IPS-18c (cell line): ENCODE measurements around the gene ISG15.
"Not testable (repeated sequence)": the region's sequence is repeated elsewhere in the genome, so short reads cannot be mapped to it uniquely, and the experiment has no call there.

Experiments
- H3K4me3 ChIP-seq: 2 replicates; pipeline ENCODE4 v1.7.0; 2013; ENCODE audit warnings: low read depth, mild to moderate bottlenecking, low read length, moderate library complexity; ENCODE audit not compliant: insufficient read depth
- H3K9me3 ChIP-seq: one replicate; pipeline ENCODE4 v1.6.1; 2013; ENCODE audit warnings: mild to moderate bottlenecking, low read length, moderate library complexity; ENCODE audit not compliant: control insufficient read depth, insufficient read depth

Gene ISG15

GRCh38 chr1:973459-974292 is 39.6 kb upstream of the ISG15 start:
- H3K9me3 ChIP-seq, result peaks cover 2% of the 10 kb centered on the region
- no peak overlapping the region for H3K4me3 ChIP-seq

GRCh38 chr1:974293-974640 is 39.0 kb upstream of the ISG15 start:
- peaks cover 2% of the 10 kb centered on the region for H3K9me3 ChIP-seq

GRCh38 chr1:974687-975328 is 38.5 kb upstream of the ISG15 start:
- peaks cover 2% of the 10 kb centered on the region for H3K9me3 ChIP-seq
- no peak overlapping the region for H3K4me3 ChIP-seq

More at GRCh38 chr1:974293-974640, 39.0 kb upstream of the ISG15 start:
- H3K4me3 ChIP-seq, result no peak overlapping the region

GRCh38 chr1:975365-975764 is 37.9 kb upstream of the ISG15 start:
- Histone ChIP-seq H3K4me3 (no peak overlapping the region), H3K9me3 (peaks cover 2% of the 10 kb centered on the region)

GRCh38 chr1:975896-976683 is 37.2 kb upstream of the ISG15 start:
- H3K4me3 ChIP-seq, result peak overlapping the region; percentile 36
- H3K9me3 ChIP-seq, result peaks cover 2% of the 10 kb centered on the region

GRCh38 chr1:976791-977190 is 36.5 kb upstream of the ISG15 start:
- H3K9me3 ChIP-seq, H3K4me3 ChIP-seq: not testable (repeated sequence)

- H3K9me3 ChIP-seq, result peaks cover 2% of the 10 kb centered on the region
- no peak overlapping the region for H3K4me3 ChIP-seq
These were observed 35.0 kb upstream of the ISG15 start for GRCh38 chr1:978069-978834.

- Histone ChIP-seq H3K9me3 (peaks cover 2% of the 10 kb centered on the region), H3K4me3 (no peak overlapping the region)
These were observed 34.2 kb upstream of the ISG15 start for GRCh38 chr1:978835-979743.

GRCh38 chr1:979744-980072 is 33.6 kb upstream of the ISG15 start:
- Histone ChIP-seq H3K4me3 (no peak overlapping the region), H3K9me3 (peaks cover 2% of the 10 kb centered on the region)

- H3K9me3 ChIP-seq, result peaks cover 2% of the 10 kb centered on the region
These were observed 33.1 kb upstream of the ISG15 start for GRCh38 chr1:980137-980571.

GRCh38 chr1:980602-981395 is 32.5 kb upstream of the ISG15 start:
- H3K9me3 ChIP-seq, result no peaks in the 10 kb centered on the region

More at GRCh38 chr1:980137-980571, 33.1 kb upstream of the ISG15 start:
- no peak overlapping the region for H3K4me3 ChIP-seq

GRCh38 chr1:981491-981954 is 31.8 kb upstream of the ISG15 start:
- Histone ChIP-seq H3K4me3 (no peak overlapping the region), H3K9me3 (no peaks in the 10 kb centered on the region)

More at GRCh38 chr1:980602-981395, 32.5 kb upstream of the ISG15 start:
- H3K4me3 ChIP-seq, result no peak overlapping the region

- no peak within 1 kb of the TSS for H3K4me3 ChIP-seq
- H3K9me3 ChIP-seq, result no peaks in the 10 kb centered on the region
These were observed 31.2 kb upstream of the ISG15 start, which contains the start of gene PERM1 for GRCh38 chr1:981955-982558. PERM1 (minus strand) TSS chr1:982093; CDS start chr1:981029, 1,064 bp downstream.

- Histone ChIP-seq H3K4me3 (no peak overlapping the region), H3K9me3 (no peaks in the 10 kb centered on the region)
These were observed 30.4 kb upstream of the ISG15 start for GRCh38 chr1:982765-983436.
